Measurements from ENCODE around the gene GPR55.

The GPR55 gene

GRCh38 chr2:230933521-230934180, 8.6 kb upstream of the GPR55 start:
- ChIA-PET CTCF (interaction anchor here (0.9 kb wide), 2 partner anchors 8 to 9 kb away, joined by 3 read pairs; no protein-coding TSS in a partner anchor), POLR2A (no interaction called here)
- Histone ChIP-seq H3K36me3 (ENCODE audit: control insufficient read depth in 4 of 4, insufficient read depth in 4 of 4, low read length in 3 of 4) (no peaks in the 10 kb centered on the region), H3K27ac (ENCODE audit: insufficient read depth in 1 of 2, low read depth in 1 of 2, low read length in 2 of 2, poor library complexity in 1 of 2, severe bottlenecking in 2 of 2) (no peak overlapping the region), H3K27me3 (replicated peaks in 2 of 5; ENCODE audit: control insufficient read depth in 4 of 5, insufficient read depth in 5 of 5, low read length in 4 of 5) (no peaks in the 10 kb centered on the region), H3K9me3 (ENCODE audit: control extremely low read depth in 1 of 5, control insufficient read depth in 4 of 5, insufficient read depth in 2 of 5, low read depth in 1 of 5, low read length in 4 of 5) (peaks cover 0 to 16% (median 11%) of the 10 kb centered on the region in 5 experiments), H3K4me3 (ENCODE audit: control insufficient read depth in 1 of 7, extremely low read depth in 1 of 7, insufficient read depth in 4 of 7, low read depth in 2 of 7, low read length in 6 of 7) (no peak overlapping the region), H3K4me1 (ENCODE audit: control extremely low read depth in 1 of 4, control insufficient read depth in 4 of 4, insufficient read depth in 4 of 4, low read length in 3 of 4) (no peaks in the 10 kb centered on the region)
- WGBS (ENCODE audit: insufficient coverage): 98% methylated on average over 7 of the region's 10 CpGs
- DNase-seq: no peak

- Histone ChIP-seq H3K4me1 (ENCODE audit: control extremely low read depth in 1 of 4, control insufficient read depth in 4 of 4, insufficient read depth in 4 of 4, low read length in 3 of 4) (no peaks in the 10 kb centered on the region), H3K4me3 (ENCODE audit: control insufficient read depth in 1 of 7, extremely low read depth in 1 of 7, insufficient read depth in 4 of 7, low read depth in 2 of 7, low read length in 6 of 7) (no peak overlapping the region), H3K27ac (ENCODE audit: insufficient read depth in 1 of 2, low read depth in 1 of 2, low read length in 2 of 2, poor library complexity in 1 of 2, severe bottlenecking in 2 of 2) (no peak overlapping the region), H3K36me3 (ENCODE audit: control insufficient read depth in 4 of 4, insufficient read depth in 4 of 4, low read length in 3 of 4) (no peaks in the 10 kb centered on the region), H3K27me3 (replicated peaks in 2 of 5; ENCODE audit: control insufficient read depth in 4 of 5, insufficient read depth in 5 of 5, low read length in 4 of 5) (no peaks in the 10 kb centered on the region), H3K9me3 (ENCODE audit: control extremely low read depth in 1 of 5, control insufficient read depth in 4 of 5, insufficient read depth in 2 of 5, low read depth in 1 of 5, low read length in 4 of 5) (peaks cover 0 to 16% (median 11%) of the 10 kb centered on the region in 5 experiments)
- ChIA-PET CTCF (interaction anchor here (0.8 to 1.2 kb wide), 4 partner anchors 9 to 20 kb away, joined by 3 read pairs; no protein-coding TSS in a partner anchor), POLR2A (no interaction called here)
- DNase-seq: no peak
- 82% methylated on average over 20 of the region's 22 CpGs for WGBS (ENCODE audit: insufficient coverage)
These were observed 7.8 kb upstream of the GPR55 start for GRCh38 chr2:230932556-230933511.

GRCh38 chr2:230931556-230932231, 6.7 kb upstream of the GPR55 start:
- Histone ChIP-seq H3K27ac (ENCODE audit: insufficient read depth in 1 of 2, low read depth in 1 of 2, low read length in 2 of 2, poor library complexity in 1 of 2, severe bottlenecking in 2 of 2) (no peak overlapping the region), H3K27me3 (replicated peaks in 2 of 5; ENCODE audit: control insufficient read depth in 4 of 5, insufficient read depth in 5 of 5, low read length in 4 of 5) (no peaks in the 10 kb centered on the region), H3K36me3 (ENCODE audit: control insufficient read depth in 4 of 4, insufficient read depth in 4 of 4, low read length in 3 of 4) (no peaks in the 10 kb centered on the region), H3K4me3 (ENCODE audit: control insufficient read depth in 1 of 7, extremely low read depth in 1 of 7, insufficient read depth in 4 of 7, low read depth in 2 of 7, low read length in 6 of 7) (no peak overlapping the region), H3K4me1 (ENCODE audit: control extremely low read depth in 1 of 4, control insufficient read depth in 4 of 4, insufficient read depth in 4 of 4, low read length in 3 of 4) (no peaks in the 10 kb centered on the region), H3K9me3 (ENCODE audit: control extremely low read depth in 1 of 5, control insufficient read depth in 4 of 5, insufficient read depth in 2 of 5, low read depth in 1 of 5, low read length in 4 of 5) (peaks cover 0 to 9% (median 3%) of the 10 kb centered on the region in 5 experiments)
- no peak for DNase-seq
- ChIA-PET CTCF (interaction anchor here (0.8 to 1.3 kb wide), 3 partner anchors 8 to 19 kb away, joined by 3 read pairs; no protein-coding TSS in a partner anchor), POLR2A (no interaction called here)
- 83% methylated on average over 11 of the region's 22 CpGs for WGBS (ENCODE audit: insufficient coverage)

GRCh38 chr2:230930928-230931555, 6.0 kb upstream of the GPR55 start:
- H3K4me1 ChIP-seq (ENCODE audit: control extremely low read depth in 1 of 4, control insufficient read depth in 4 of 4, insufficient read depth in 4 of 4, low read length in 3 of 4): no peaks in the 10 kb centered on the region
- POLR2A ChIA-PET: no interaction called here
- CTCF ChIA-PET: interaction anchor here (1.3 to 1.7 kb wide), 2 partner anchors 8 to 16 kb away, joined by 3 read pairs; no protein-coding TSS in a partner anchor

GRCh38 chr2:230930149-230930780, 5.2 kb upstream of the GPR55 start:
- Histone ChIP-seq H3K4me3 (ENCODE audit: control insufficient read depth in 1 of 7, extremely low read depth in 1 of 7, insufficient read depth in 4 of 7, low read depth in 2 of 7, low read length in 6 of 7) (no peak overlapping the region), H3K4me1 (ENCODE audit: control extremely low read depth in 1 of 4, control insufficient read depth in 4 of 4, insufficient read depth in 4 of 4, low read length in 3 of 4) (peaks cover 0 to 6% (median 4%) of the 10 kb centered on the region in 4 experiments), H3K27ac (ENCODE audit: insufficient read depth in 1 of 2, low read depth in 1 of 2, low read length in 2 of 2, poor library complexity in 1 of 2, severe bottlenecking in 2 of 2) (no peak overlapping the region), H3K36me3 (ENCODE audit: control insufficient read depth in 4 of 4, insufficient read depth in 4 of 4, low read length in 3 of 4) (no peaks in the 10 kb centered on the region), H3K27me3 (replicated peaks in 2 of 5; ENCODE audit: control insufficient read depth in 4 of 5, insufficient read depth in 5 of 5, low read length in 4 of 5) (no peaks in the 10 kb centered on the region), H3K9me3 (ENCODE audit: control extremely low read depth in 1 of 5, control insufficient read depth in 4 of 5, insufficient read depth in 2 of 5, low read depth in 1 of 5, low read length in 4 of 5) (no peaks in the 10 kb centered on the region)
- ChIA-PET POLR2A (no interaction called here), CTCF (interaction anchor here (1.2 to 1.7 kb wide), 2 partner anchors 13 to 16 kb away, joined by 3 read pairs; no protein-coding TSS in a partner anchor)
- no peak for DNase-seq
- 100% methylated on average over 5 of the region's 7 CpGs for WGBS (ENCODE audit: insufficient coverage)

More at GRCh38 chr2:230930928-230931555, 6.0 kb upstream of the GPR55 start:
- no peak overlapping the region for H3K27ac ChIP-seq (ENCODE audit: insufficient read depth in 1 of 2, low read depth in 1 of 2, low read length in 2 of 2, poor library complexity in 1 of 2, severe bottlenecking in 2 of 2)
- peaks cover 0 to 2% (median 0%) of the 10 kb centered on the region in 5 experiments for H3K9me3 ChIP-seq (ENCODE audit: control extremely low read depth in 1 of 5, control insufficient read depth in 4 of 5, insufficient read depth in 2 of 5, low read depth in 1 of 5, low read length in 4 of 5)
- H3K36me3 ChIP-seq (ENCODE audit: control insufficient read depth in 4 of 4, insufficient read depth in 4 of 4, low read length in 3 of 4): no peaks in the 10 kb centered on the region
- H3K27me3 ChIP-seq (replicated peaks in 2 of 5; ENCODE audit: control insufficient read depth in 4 of 5, insufficient read depth in 5 of 5, low read length in 4 of 5): no peaks in the 10 kb centered on the region
- WGBS (ENCODE audit: insufficient coverage): 95% methylated on average over 8 of the region's 10 CpGs
- DNase-seq: no peak
- no peak overlapping the region for H3K4me3 ChIP-seq (ENCODE audit: control insufficient read depth in 1 of 7, extremely low read depth in 1 of 7, insufficient read depth in 4 of 7, low read depth in 2 of 7, low read length in 6 of 7)

GRCh38 chr2:230929381-230930148, 4.5 kb upstream of the GPR55 start:
- no peaks in the 10 kb centered on the region for H3K27me3 ChIP-seq (replicated peaks in 2 of 5; ENCODE audit: control insufficient read depth in 4 of 5, insufficient read depth in 5 of 5, low read length in 4 of 5)
- 94% methylated on average over 10 of the region's 10 CpGs for WGBS (ENCODE audit: insufficient coverage)
- H3K36me3 ChIP-seq (ENCODE audit: control insufficient read depth in 4 of 4, insufficient read depth in 4 of 4, low read length in 3 of 4): no peaks in the 10 kb centered on the region
- CTCF ChIA-PET: interaction anchor here (1.2 to 1.7 kb wide), 2 partner anchors 14 to 17 kb away, joined by 3 read pairs; no protein-coding TSS in a partner anchor
- H3K27ac ChIP-seq (ENCODE audit: insufficient read depth in 1 of 2, low read depth in 1 of 2, low read length in 2 of 2, poor library complexity in 1 of 2, severe bottlenecking in 2 of 2): no peak overlapping the region
- POLR2A ChIA-PET: no interaction called here
- H3K4me3 ChIP-seq (ENCODE audit: control insufficient read depth in 1 of 7, extremely low read depth in 1 of 7, insufficient read depth in 4 of 7, low read depth in 2 of 7, low read length in 6 of 7): no peak overlapping the region
- no peaks in the 10 kb centered on the region for H3K9me3 ChIP-seq (ENCODE audit: control extremely low read depth in 1 of 5, control insufficient read depth in 4 of 5, insufficient read depth in 2 of 5, low read depth in 1 of 5, low read length in 4 of 5)
- DNase-seq: no peak
- peaks cover 0 to 13% (median 11%) of the 10 kb centered on the region in 4 experiments for H3K4me1 ChIP-seq (ENCODE audit: control extremely low read depth in 1 of 4, control insufficient read depth in 4 of 4, insufficient read depth in 4 of 4, low read length in 3 of 4)
